ENCODE results near the gene SLC24A3. TPM values are rescaled to one million over a fixed set of nuclear protein-coding genes. Genes with fewer than 3 reads are reported as not detected.
A peak's percentile ranks its signal among the peaks of the same experiment; 100 is the strongest.

The SLC24A3 gene
- total and polyA plus RNA-seq, 5 experiments from 2014 or later, result not detected

DNA sequence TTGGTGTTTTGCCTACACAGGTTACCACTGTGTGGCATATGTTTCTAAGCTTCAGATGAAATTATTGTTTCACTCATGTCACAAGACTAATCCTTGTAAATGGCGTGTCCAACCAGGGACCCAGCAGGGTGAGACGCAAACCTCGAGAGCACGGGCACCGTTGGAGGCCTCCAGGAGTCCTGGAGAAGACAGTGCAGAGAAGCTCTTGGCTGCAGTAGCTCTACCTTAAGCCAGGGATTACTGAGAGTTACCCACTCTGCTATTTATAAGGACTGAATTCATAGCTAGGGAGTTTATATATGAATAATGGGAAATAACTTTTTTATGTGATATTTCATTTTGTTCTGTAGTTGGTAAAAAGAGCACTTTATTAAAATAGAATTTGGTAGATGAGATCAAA is 137.4 kb downstream of the SLC24A3 start:
- Mint-ChIP-seq H3K36me3 (no peaks in the 10 kb centered on the region), H3K27me3 (peaks cover 0 to 3% (median 0%) of the 10 kb centered on the region in 5 donors), H3K27ac (no peak overlapping the region), H3K9me3 (no peaks in the 10 kb centered on the region), H3K4me1 (no peaks in the 10 kb centered on the region), H3K4me3 (no peak overlapping the region)
- no peak for DNase-seq
- POLR2A ChIA-PET, result no interaction called here
- ATAC-seq, result no peak

DNA sequence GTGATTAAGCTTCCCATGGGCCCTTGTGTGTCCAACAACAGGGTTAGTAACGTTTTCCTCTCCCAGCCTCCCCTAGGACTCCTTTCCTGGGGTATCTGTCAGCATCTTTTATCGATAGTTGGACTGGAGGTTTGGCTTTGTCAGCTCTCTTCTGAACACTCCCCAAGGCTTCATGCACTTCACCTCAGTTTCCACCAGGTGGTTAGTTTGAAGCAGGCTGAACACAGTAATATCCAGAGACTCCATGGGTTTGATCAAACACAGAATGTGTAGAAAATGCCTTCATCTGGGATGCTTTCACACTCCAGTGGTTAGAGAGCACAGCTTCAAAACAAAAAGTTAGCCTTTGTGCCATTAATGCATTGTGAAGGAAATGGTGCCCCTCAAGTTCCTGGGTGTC is 139.1 kb downstream of the SLC24A3 start:
- DNase-seq, result no peak
- no peaks in the 10 kb centered on the region for H3K9me3 Mint-ChIP-seq
- no peak overlapping the region for H3K4me3 Mint-ChIP-seq
- POLR2A ChIA-PET, result no interaction called here
- peaks cover 0 to 3% (median 0%) of the 10 kb centered on the region in 5 donors for H3K27me3 Mint-ChIP-seq
- ATAC-seq, result no peak
- no peaks in the 10 kb centered on the region for H3K4me1 Mint-ChIP-seq
- H3K36me3 Mint-ChIP-seq, result no peaks in the 10 kb centered on the region
- H3K27ac Mint-ChIP-seq, result no peak overlapping the region

DNA sequence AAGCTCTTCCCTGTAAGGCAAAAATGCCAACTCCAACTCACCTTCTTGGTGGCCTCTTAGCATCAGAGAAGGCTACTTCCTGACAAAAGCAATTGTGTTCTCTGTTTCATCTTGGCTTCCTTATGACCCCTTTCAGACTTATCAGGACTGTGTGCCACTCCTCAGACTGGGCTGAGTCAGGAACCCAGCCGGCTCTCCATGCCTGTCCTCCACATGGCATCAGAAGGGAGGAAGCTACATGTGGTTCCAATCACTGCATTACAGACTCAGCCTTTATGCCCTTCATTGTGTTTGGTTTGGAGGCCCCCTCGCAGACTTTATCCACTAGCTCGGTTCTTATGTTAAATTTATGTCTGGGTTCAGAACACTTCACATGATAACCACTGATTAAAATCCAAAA is 142.5 kb downstream of the SLC24A3 start:
- H3K4me3 Mint-ChIP-seq, result no peak overlapping the region
- DNase-seq (no peak), ATAC-seq (no peak)
- H3K27me3 Mint-ChIP-seq, result peaks cover 0 to 5% (median 3%) of the 10 kb centered on the region in 5 donors
- POLR2A ChIA-PET, result no interaction called here
- H3K9me3 Mint-ChIP-seq, result peaks cover 0 to 2% (median 0%) of the 10 kb centered on the region in 9 donors
- no peaks in the 10 kb centered on the region for H3K36me3 Mint-ChIP-seq
- no peak overlapping the region for H3K27ac Mint-ChIP-seq
- no peaks in the 10 kb centered on the region for H3K4me1 Mint-ChIP-seq

DNA sequence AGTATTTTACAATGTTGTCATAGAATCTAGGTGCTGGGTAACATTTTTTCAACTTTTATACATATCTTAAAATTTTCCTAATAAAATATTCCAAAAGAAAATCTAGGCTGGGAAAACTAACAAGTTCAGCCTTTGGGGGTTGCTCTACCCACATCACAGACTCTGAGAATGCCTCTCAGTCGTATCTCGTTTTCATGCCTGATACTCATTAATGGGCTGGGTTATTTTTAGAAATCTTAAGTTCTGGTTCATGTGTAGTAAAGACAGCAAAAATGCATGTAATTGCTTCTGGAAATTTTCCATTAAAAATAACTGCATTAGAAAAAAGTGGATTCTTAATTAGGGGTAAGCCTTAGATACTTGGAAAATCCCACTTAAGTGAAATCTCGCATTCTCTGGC is 149.3 kb downstream of the SLC24A3 start:
- H3K27me3 Mint-ChIP-seq, result peaks cover 0 to 11% (median 5%) of the 10 kb centered on the region in 5 donors
- peaks cover 0 to 2% (median 0%) of the 10 kb centered on the region in 9 donors for H3K9me3 Mint-ChIP-seq
- no peaks in the 10 kb centered on the region for H3K36me3 Mint-ChIP-seq
- no peak overlapping the region for H3K27ac Mint-ChIP-seq
- no peak overlapping the region for H3K4me3 Mint-ChIP-seq
- H3K4me1 Mint-ChIP-seq, result no peaks in the 10 kb centered on the region
- ATAC-seq, result no peak
- POLR2A ChIA-PET, result no interaction called here
- no peak for DNase-seq

DNA sequence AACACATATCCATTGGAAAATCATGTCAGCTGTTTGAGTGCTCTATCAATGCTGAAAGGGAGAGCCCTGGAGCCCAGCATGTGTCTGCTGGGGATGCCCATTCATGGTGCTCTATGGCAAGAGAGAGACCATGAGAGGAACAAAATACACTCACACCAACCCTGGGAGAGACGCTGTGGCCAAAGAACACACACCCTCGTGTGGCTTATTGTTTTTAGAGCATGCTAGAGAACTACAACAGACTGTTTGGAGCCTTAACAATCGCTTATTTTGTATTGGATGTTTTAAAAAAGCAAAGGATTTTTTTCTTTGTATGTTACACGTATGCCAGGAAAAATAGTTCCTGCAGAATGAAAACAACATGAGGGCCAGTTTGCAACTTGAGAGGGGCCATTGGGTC is 151.0 kb downstream of the SLC24A3 start:
- H3K27ac Mint-ChIP-seq, result no peak overlapping the region
- no peak overlapping the region for H3K4me3 Mint-ChIP-seq
- ATAC-seq, result no peak
- no peaks in the 10 kb centered on the region for H3K36me3 Mint-ChIP-seq
- POLR2A ChIA-PET, result no interaction called here
- H3K4me1 Mint-ChIP-seq, result no peaks in the 10 kb centered on the region
- no peaks in the 10 kb centered on the region for H3K9me3 Mint-ChIP-seq
- DNase-seq, result no peak
- H3K27me3 Mint-ChIP-seq, result peaks cover 0 to 11% (median 5%) of the 10 kb centered on the region in 5 donors

DNA sequence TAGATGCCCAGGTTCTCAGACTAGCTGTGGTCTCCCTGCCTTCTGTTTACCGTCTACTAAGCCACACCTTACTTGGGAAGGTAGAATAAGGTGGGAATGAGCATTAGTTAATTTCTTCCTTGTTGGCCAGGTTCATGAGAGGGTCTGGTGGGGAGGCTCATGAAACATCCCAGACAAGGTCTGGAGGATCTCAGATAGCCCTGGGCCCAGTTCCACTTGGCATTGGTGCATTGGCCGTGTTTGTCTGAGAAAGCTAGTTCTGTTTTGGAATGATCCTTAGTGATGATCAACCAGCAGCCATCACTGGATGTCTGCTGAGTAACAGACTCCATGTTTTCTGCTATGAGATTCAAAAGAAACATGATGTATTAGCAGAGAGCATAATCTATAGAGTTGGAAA is 155.1 kb downstream of the SLC24A3 start:
- H3K27ac Mint-ChIP-seq, result peak overlapping the region in 1 of 10 donors; percentile 84
- H3K36me3 Mint-ChIP-seq, result no peaks in the 10 kb centered on the region
- peaks cover 1 to 11% (median 4%) of the 10 kb centered on the region in 5 donors for H3K27me3 Mint-ChIP-seq
- H3K4me3 Mint-ChIP-seq, result no peak overlapping the region
- no peaks in the 10 kb centered on the region for H3K4me1 Mint-ChIP-seq
- POLR2A ChIA-PET, result no interaction called here
- no peaks in the 10 kb centered on the region for H3K9me3 Mint-ChIP-seq
- DNase-seq (no peak), ATAC-seq (no peak)

DNA sequence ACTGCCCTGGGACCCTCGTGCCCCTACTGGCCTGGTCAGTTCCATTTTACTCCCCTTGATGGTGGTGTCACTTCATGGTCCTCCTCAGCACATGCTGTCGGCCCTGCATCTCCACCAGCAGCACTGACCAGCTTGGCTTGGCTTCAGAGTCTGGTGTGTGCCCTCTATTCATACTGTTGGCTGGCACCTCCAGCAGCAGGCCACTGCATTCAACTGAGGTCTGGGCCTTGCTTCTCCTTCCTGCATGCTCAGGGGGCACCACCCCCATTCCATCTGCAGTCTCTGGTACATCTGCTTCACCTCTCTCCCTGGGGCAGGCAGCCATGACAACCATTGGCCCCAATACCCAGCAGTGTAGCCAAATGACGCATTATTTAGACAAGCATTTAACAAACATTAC is 155.9 kb downstream of the SLC24A3 start:
- H3K4me3 Mint-ChIP-seq, result no peak overlapping the region
- POLR2A ChIA-PET, result no interaction called here
- H3K27me3 Mint-ChIP-seq, result peaks cover 1 to 11% (median 4%) of the 10 kb centered on the region in 5 donors
- H3K9me3 Mint-ChIP-seq, result no peaks in the 10 kb centered on the region
- H3K4me1 Mint-ChIP-seq, result no peaks in the 10 kb centered on the region
- ATAC-seq (no peak), DNase-seq (no peak)
- H3K27ac Mint-ChIP-seq, result no peak overlapping the region
- H3K36me3 Mint-ChIP-seq, result no peaks in the 10 kb centered on the region

DNA sequence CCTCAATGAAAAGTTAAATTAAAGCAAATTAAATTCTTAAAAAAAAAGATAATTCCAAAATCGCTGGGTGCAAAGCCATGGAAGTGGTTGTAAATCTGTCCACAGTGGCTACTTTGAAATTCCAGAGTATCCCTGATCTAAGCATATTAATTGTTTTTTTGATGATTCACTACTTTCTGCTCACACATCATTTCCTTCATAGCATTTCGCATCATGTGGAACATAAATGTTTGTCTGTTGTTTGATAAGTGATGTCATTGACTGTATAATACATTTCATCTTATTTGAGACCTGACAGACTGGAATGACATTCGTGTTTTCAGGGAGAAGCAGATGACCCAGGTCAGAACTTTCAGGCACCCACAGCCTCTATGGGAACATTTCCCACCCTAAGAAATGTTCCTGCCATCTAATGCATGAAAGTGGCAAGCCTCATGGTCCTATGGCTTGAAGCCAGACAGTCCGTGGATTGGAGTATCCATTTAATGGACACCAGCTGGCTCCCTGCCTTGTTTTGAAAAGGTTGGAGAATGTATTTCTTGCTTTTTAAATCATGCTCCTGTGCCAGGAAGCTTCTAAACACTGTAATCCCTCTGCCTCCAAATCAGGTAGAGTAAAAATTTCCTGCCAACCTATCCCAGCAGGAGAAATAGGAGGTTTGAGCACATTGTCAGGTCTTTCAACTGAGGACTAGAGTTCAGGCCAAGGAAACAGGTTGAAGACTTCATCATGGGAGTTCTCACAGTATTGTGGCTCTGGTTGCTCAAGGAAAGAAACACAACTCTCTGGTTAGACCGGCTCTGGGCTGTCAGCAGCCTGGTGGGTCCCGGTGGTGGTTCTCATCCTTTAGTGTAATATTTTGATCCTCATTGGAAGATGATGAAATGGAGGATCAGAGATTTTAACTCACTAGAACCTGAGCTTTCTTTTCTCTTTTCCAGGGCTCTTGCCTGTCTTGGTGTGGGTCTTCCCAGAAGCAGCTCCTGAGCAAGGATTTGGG is 157.9 kb downstream of the SLC24A3 start:
- Mint-ChIP-seq H3K9me3 (no peaks in the 10 kb centered on the region), H3K4me3 (no peak overlapping the region), H3K27ac (peak overlapping the region in 1 of 10 donors; percentile 7), H3K27me3 (peaks cover 1 to 10% (median 4%) of the 10 kb centered on the region in 5 donors), H3K36me3 (no peaks in the 10 kb centered on the region), H3K4me1 (no peaks in the 10 kb centered on the region)
- POLR2A ChIA-PET, result no interaction called here
- DNase-seq, result no peak
- no peak for ATAC-seq

DNA sequence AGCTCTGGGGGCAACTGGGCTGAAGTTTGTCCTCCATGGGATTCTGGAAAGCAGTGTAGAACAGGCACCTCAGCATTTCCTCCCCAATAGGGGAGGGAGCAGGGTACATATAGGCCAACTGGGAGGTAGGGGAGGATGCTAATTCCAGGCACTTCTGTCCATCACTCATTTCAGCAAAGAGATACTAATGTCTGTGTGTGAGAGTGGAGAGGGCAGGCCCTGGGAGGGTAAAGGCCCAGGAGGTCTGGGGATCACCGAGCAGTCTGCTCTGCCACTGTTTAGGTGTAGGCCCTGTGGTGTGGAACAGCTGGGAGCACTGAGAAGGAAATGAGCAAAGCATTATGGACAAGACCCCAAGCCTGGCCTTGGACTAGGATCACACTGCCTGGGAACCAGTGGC is 158.7 kb downstream of the SLC24A3 start:
- ATAC-seq, result no peak
- Mint-ChIP-seq H3K27ac (no peak overlapping the region), H3K4me1 (no peaks in the 10 kb centered on the region), H3K9me3 (no peaks in the 10 kb centered on the region), H3K27me3 (peaks cover 1 to 11% (median 4%) of the 10 kb centered on the region in 5 donors), H3K36me3 (no peaks in the 10 kb centered on the region), H3K4me3 (no peak overlapping the region)
- POLR2A ChIA-PET, result no interaction called here
- DNase-seq, result no peak

DNA sequence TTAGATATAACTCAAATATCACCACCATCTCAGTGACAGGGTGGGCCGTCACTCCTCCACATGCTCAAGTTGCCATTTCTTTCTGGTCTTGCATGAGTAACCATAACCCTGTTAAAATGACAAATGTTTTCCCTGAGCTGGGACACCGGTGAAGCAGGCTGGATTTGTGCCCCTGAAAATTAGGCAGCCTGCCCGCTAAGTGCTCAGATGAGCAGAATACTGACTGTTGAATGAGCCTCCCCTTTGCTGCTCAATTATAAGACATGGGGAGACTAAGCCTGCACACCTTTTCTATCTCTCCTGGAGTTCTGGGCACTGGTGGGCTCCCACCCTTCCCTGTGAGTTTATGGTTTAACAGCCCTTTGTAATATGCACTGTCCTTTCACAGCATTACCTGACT is 161.8 kb downstream of the SLC24A3 start:
- POLR2A ChIA-PET, result no interaction called here
- Mint-ChIP-seq H3K4me1 (no peaks in the 10 kb centered on the region), H3K27me3 (peaks cover 0 to 6% (median 4%) of the 10 kb centered on the region in 5 donors), H3K9me3 (peaks cover 0 to 2% (median 0%) of the 10 kb centered on the region in 9 donors), H3K36me3 (no peaks in the 10 kb centered on the region), H3K27ac (no peak overlapping the region), H3K4me3 (no peak overlapping the region)
- ATAC-seq, result no peak
- no peak for DNase-seq

DNA sequence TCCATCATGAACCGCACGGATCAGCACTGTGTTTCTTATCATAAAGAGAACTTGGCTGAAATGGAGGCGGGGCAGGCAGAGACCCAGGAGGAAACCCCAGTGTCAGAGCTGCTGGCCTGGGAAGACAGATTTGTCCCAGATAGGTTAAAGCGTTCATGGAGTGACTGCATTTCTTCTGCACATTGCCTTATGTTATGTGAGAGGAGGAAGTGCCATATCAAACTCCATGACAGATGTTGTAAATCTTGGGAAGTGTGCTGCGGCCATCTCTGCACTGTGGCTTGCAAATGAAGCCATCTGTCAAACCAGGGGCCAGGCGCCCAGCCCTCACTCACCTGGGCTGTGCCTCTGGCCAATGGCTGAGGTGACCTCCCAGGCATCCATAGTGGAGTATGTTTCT is 163.0 kb downstream of the SLC24A3 start:
- H3K9me3 Mint-ChIP-seq, result peaks cover 0 to 2% (median 0%) of the 10 kb centered on the region in 9 donors
- ATAC-seq, result no peak
- H3K4me3 Mint-ChIP-seq, result no peak overlapping the region
- H3K27ac Mint-ChIP-seq, result no peak overlapping the region
- H3K36me3 Mint-ChIP-seq, result no peaks in the 10 kb centered on the region
- no peak for DNase-seq
- POLR2A ChIA-PET, result no interaction called here
- H3K27me3 Mint-ChIP-seq, result peaks cover 0 to 13% (median 4%) of the 10 kb centered on the region in 5 donors
- no peaks in the 10 kb centered on the region for H3K4me1 Mint-ChIP-seq

DNA sequence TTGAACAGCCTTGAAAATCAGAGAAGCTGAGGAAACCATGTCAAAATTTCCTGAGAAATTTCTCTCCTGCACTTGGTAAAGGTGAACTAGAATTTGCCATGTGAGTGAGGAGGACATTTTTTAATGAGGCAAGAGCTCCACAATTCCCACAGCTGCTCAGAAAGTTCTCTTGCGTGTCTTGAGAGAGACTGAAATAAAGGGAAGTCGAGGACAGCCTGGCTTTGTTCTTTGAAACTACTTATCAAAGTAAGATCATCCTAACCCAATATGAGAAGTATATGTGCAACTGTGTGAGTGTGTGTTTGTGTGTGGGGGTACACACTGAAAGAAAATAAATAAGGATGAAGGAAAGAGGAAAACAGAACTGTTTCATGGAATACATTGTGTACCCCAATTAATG is 163.4 kb downstream of the SLC24A3 start:
- Mint-ChIP-seq H3K36me3 (no peaks in the 10 kb centered on the region), H3K27ac (no peak overlapping the region), H3K9me3 (peaks cover 0 to 2% (median 0%) of the 10 kb centered on the region in 9 donors)

DNA sequence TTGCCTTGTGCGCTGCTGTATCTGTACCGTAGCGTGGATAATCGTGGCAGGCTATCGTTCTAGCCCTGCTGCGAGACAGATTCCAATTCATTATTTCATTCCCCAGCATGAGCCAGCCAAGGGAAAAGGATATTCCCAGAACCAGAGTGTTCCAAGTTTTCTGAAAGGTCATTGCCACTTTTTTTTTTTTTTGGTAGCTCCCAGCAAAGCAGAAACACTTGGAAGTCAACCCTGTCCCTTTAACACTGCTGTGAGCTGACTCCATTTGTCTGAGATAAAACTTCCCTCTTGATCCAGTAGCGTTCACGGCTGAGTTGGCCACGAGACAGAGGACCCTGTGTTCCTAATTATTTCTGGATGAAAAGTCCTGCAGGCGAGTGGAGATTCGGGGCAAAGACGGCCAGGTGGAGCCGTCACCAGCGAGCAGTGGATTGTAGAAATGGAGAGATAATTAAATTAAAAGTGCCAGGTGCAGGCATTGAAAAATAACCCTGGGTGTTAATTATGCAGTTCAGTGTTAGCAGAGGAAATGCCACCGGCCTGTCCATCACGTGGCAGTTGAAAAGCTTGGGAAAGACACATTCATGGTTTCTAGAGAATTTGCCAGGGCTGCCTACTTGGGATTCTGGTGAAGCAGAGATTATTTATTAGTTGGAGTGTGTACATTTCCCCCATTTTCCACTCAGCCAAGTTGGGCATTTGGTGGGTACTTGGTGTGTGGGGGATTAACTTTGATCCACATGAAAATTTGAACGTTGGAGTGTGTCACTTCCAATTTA is 164.2 kb downstream of the SLC24A3 start:
- Mint-ChIP-seq H3K4me1 (no peaks in the 10 kb centered on the region), H3K27ac (no peak overlapping the region), H3K27me3 (peaks cover 0 to 15% (median 3%) of the 10 kb centered on the region in 5 donors), H3K4me3 (no peak overlapping the region), H3K9me3 (peaks cover 0 to 2% (median 0%) of the 10 kb centered on the region in 9 donors), H3K36me3 (no peaks in the 10 kb centered on the region)
- ATAC-seq (no peak), DNase-seq (no peak)
- POLR2A ChIA-PET, result no interaction called here

More for the DNA sequence above, 163.4 kb downstream of the SLC24A3 start:
- Mint-ChIP-seq H3K27me3 (peaks cover 0 to 15% (median 4%) of the 10 kb centered on the region in 5 donors), H3K4me3 (no peak overlapping the region), H3K4me1 (no peaks in the 10 kb centered on the region)
- no peak for ATAC-seq
- POLR2A ChIA-PET, result no interaction called here
- DNase-seq, result no peak
